HG03175 (cell line): ENCODE measurements around the gene NEK1.
"Not testable (repeated sequence)": the region's sequence is repeated elsewhere in the genome, so short reads cannot be mapped to it uniquely, and the experiment has no call there.

Source experiments
- ATAC-seq: cut with Tn5 transposase; IDR thresholded peaks from one replicate; pipeline ENCODE4 v1.9.1; 2021; ENCODE audit warnings: mild to moderate bottlenecking, moderate library complexity; ENCODE audit not compliant: unreplicated experiment

Gene NEK1

GRCh38 chr4:169628579-169628978, 16.2 kb upstream of the NEK1 start:
- no peak for ATAC-seq

DNA sequence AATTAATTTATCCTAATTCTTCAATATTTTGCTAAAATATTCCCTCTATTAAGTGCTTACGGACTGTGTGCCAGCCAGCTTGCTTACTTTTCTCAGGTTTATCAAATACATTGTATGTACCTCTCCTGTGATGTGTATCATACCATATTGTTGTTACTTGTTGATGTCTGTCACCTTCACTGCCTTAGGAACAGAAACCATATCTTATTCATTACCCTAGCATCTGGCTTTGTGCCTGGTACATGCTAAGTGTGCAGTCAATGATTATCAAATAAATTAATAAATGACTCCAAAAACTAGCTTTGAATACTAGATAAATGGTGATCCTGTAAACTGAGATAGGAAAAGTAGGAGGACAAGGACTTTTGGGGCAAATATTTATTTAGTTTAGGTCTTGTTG, 14.9 kb upstream of the NEK1 start:
- peak; percentile 90 for ATAC-seq

DNA sequence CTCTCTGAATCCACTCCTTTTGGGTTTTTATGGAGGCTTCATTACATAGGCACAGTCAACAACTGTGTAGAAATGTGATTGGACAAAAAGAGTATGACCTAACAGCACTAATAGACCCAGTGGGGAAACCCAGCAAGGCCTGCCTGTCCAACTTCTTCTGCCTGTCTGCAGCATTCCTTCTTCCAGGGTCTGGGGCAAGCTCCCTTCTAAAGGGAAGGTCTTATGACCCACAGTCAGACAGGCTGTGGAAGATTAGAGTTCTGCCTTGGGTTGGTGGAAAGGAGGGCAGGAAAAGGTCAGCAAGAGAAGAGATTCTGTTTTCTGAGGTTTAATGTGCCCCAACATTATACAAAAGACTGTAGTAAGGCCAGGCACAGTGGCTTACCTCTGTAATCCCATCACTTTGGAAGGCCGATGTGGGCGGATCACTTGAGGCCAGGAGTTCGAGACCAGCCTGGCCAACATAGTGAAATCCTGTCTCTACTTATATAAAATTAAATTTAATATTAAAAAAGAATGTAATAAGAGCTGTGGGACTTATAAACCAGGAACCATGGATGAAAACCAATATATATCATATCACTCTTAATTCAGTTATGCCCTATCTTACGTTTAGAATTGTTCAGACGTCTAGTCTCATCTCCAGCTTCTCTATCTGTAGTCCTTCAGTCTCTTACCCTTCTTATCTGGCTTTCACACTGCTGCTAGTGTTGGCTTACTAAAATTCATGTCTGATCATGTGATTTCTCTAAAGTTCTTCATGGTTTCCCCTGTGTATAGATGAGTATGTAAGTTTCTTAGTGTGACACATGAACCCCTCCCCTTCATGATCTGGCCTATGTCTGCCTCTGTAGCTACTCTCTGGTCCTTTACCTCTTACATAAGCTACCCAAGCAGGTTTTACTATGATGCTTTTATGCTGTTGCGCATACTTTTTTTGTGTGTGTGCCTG, 14.2 kb upstream of the NEK1 start:
- ATAC-seq: peak; percentile 40

DNA sequence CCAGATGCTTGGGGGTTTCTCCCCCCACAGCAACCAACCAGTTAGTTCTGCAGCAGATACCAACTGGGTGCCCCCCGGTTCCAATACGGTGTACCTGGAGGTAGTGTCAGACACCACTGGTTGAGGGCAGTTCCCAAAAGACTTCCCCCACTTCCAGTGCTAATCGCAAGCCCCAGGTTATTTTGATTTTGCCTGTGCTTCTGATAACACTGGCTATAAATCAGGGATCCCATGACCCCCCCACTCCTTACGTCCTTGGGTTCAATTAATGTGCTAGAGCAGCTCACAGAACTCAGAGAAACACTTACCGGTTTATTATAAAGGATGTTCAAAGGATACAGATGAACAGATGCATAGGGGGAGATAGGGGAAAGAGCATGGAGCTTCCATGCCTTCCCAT, 13.5 kb upstream of the NEK1 start:
- no peak for ATAC-seq

DNA sequence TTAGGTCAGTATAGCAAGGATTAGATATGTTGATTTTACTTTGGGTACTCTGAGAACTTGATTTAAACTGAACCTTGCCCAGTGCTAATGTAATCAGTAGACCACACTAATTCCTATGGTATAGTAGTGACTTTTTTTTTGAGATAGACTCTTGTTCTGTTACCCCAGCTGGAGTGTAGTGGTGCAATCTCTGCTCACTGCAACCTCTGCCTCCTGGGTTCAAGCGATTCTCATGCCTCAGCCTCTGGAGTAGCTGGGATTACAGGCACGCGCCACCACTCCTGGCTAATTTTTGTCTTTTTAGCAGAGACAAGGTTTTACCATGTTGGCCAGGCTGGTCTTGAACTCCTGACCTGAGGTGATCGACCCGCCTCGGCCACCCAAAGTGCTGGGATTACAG, 11.6 kb upstream of the NEK1 start:
- ATAC-seq: not testable (repeated sequence)

DNA sequence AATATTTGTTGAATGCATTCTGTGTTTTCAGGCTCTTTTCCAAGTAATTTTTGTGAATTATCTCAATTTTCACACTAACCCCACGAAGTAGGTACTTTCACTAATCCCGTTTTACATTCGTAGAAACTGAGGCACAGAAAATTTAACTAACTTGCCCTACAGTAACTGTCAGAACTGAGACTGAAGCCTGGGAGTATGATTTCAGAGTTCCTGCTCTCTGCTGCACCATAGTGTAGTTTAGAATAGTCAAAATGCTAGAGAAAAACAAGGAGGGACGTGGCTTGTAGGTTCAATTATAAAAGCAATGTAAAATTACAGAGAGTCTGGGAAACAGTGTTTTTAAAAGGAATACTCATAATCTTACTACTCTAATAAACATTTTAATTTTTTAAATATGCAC, 10.2 kb upstream of the NEK1 start:
- ATAC-seq: no peak

GRCh38 chr4:169621731-169622492, 9.5 kb upstream of the NEK1 start:
- no peak for ATAC-seq

DNA sequence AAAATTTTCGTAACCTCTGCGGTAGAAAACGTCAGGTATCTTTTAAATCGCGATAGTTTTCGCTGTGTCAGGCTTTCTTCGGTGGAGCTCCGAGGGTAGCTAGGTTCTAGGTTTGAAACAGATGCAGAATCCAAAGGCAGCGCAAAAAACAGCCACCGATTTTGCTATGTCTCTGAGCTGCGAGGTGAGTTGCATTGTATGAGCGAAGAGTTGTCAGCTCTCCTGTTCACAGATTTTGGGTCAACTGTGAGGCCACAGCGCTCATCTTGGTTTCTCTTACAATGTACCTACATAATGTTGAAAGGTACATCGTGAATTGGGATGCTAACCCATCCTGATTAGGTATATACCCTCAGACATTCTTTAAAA, 8.5 kb upstream of the NEK1 start:
- no peak for ATAC-seq

DNA sequence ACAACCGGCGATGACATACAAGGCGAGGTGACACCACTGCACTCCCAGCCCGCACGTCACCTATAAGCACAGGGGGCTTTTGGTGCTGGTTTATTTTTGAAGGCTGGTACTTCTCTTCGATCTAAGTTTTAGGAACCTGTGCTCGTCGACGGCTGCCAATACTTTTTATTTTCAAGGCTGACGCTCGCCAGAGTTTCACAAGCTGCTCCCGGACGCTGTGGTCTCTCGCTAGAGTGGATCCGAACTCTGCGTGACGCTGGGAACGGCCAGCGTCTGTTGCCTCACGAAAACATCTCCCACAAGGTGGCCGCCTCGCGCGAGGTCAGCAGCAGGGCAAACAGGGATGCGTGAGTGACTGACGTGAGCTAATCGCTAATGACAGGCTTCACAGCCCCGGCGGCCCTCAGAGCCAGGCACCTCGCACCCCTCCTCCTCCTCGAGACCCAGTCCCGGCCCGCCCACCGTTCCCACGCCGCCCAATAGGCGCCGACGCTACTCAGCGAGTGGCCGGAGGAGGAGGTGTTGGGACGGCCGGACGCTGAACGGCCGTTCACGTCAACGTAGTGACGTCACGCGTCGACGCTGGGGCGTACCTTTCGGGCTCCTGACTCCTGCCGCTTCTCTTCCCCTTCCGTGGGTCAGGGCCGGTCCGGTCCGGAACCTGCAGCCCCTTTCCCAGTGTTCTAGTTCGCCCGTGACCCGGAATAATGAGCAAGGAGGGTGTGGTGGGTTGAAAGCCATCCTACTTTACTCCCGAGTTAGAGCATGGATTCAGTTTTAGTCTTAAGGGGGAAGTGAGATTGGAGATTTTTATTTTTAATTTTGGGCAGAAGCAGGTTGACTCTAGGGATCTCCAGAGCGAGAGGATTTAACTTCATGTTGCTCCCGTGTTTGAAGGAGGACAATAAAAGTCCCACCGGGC, 7.8 kb upstream of the NEK1 start, which contains the start of gene CLCN3:
TSS of gene CLCN3 (plus strand) at position 621 of the 922 bp plus-strand sequence. CDS start 15,351 bp downstream, outside the sequence.
- peak; percentile 89 for ATAC-seq

DNA sequence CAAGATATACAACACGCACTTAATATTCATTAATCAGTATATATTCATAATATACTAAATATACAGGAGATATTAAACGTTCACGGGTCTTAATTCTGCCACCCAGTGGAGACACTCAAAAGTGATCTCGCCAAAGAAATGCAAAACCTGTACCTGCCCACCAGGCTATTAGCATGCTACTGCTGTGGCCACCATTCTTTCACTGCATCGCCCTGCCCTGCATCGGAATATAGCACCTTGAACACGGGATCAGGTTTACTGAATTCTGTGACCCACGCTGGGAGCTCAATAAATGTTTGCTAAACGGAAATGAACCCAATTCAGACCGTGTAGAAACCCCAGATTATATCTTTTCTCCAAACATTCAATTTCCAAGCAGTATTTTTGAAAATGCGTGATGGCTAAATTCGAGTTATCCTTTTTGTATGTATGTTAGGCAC, 7.2 kb upstream of the NEK1 start:
- peak; percentile 46 for ATAC-seq

- no peak for ATAC-seq
Measured at GRCh38 chr4:169618986-169619385, 6.6 kb upstream of the NEK1 start.

DNA sequence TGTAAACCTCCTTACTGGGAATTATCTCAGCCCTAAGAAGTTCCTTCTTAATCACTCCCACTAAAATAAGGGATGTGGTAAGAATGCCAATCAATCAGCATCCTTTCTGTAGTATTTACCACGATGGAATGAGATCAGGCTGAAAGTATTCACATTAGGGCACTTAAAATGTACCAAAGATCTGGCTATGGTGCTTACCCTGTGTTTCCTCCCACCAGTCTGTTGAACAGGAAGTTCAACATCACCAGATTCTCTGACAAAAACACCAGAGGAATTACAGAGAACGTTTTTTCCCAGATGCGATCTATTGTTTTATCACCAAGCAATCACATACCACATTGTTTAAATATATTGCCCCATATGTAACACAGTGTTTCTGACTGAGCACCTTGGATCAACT, 5.9 kb upstream of the NEK1 start:
- ATAC-seq: no peak

- ATAC-seq: no peak
Measured at GRCh38 chr4:169617306-169617705, 4.9 kb upstream of the NEK1 start.

DNA sequence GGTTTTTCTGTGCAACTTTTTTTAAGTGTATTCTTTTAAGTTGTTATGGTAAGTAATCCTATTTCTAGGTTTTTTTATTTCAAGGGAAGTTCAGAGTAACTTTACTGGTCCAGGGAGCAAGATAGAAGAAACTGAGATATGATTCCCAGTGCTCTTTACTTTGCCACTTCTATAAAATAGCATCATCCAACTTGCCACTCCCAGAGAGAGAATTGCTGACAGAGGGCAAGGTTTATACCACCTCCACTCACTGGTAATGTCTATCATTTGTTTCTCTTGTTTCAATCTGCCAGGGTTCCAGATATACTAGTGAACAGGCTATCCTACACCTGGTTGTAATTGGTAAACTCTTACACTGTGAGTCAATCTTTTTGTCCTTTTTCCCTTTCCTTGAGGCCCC, 4.5 kb upstream of the NEK1 start:
- ATAC-seq: no peak

DNA sequence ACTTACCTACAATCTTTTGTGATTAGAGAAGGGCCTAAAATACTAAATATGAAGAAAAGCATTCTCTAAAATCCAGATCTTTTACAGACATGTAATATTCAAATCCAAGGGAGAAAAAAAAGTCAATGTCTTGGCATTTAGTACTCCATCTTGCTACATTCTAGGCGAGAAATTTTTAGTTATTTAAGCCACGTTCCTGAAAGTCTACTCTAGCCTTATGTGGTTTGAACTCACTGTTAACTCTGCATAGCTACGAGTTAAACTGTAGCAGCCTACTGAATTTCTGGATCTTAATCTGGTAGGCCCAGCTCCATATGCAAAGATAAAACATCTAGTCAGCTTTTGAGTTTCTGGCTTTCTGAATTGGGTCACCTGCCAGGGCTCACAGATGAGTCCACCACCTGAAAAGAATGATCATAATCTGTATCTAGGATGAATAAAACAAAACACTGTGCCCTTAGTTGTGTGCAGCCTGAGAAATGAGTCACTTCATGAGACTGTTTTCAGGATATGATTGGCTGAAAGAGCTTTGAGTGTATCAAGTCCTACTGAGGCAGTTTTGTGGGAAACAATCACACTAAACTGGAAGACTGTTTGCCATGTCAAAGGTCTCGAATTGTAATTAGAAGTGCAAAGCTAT, 3.2 kb upstream of the NEK1 start:
- no peak for ATAC-seq

DNA sequence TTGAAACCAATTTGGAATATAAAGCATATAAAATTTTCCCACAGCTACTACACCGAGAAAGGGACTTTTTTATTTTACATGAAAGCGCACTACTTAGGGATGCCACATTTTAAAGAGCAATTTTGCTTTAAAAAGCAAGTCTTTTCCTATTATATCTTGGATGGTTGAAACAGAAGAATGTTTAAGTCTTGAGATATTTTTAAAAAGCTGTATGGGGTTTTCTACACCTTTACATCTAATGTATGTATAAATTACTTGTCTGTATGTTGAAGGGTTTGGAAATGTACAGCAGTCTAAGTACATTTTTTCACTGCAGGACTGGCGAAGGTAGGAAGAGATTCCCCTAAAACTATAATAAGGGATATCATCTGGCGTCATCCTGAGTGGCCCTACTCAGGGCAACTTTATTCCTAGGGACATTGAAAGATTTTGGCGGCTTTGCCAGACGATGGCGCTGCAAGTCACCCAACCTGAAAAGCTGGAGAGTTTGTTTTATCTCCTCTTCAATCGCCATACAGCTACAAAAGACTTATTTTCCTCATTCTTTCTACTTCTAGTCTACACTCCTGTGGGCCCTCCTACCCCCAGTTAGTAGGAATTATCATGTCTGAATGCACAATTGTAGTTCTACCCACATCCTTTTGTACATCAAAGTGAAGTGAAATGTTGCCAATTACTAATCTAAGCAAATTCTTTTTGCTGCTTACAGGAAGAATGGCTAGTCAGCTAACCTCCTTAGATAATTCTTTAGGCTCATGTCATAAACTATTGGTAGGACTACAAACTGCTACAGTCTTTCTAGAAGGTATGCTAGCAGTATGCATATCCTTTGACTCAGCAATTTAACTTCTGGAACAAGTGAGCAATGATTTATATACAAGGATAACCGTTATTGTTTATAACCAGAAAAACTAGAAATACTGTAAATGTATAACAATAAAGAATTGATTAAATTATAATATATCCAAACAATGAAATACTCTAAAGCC, 782 bp upstream of the NEK1 start:
- ATAC-seq: peak; percentile 39

DNA sequence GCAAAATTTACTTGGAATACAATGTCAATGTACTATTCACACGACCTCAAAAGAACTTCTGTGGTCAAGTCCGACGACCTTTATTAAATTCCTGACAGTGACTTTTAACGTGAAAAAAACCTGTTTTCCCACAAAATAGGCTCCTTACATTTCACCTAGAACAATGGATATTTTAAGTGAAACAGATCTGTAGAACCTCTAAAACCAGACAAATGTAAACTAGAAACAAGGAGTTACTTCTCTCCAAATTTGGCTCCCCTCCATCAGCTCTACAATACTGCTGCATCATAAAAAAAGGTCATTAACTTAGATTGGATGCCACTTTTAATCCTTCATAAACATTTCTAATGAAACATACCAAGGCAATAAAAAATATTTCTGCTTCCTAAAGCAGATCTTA, 1.2 kb downstream of the NEK1 start:
- no peak for ATAC-seq

DNA sequence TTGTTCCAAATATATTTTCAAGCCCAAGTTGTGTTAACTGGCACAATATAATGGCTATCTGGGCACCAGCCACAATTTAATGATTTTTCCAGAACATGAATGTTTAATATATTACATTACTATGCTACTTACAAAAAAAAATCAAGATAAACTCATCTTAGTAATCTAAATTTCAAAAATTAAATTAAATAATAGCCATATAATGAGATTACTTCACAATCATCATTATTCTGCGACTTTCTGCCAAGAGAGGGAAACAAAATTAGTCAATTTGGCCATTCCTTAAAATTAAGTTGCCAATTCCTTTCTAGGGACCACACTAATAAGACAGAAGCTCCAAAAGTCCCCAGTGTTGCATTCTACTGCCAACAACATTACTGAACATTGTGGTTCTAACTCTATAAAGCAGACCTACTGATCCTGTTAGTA, 7.5 kb downstream of the NEK1 start:
- no peak for ATAC-seq
